Psoas muscle (tissue), 8 donors: ENCODE results near the gene EFHC1. TPM values are rescaled to one million over a fixed set of nuclear protein-coding genes. Genes with fewer than 3 reads are reported as not detected.

ENCODE experiments used
- ATAC-seq, 4 donors: fragments of 200-7000 bp; cut with Tn5 transposase; one replicate each; pipeline ENCODE4 v1.9.1; 2020; ENCODE audit warnings: moderate library complexity in 3 of 4, mild to moderate bottlenecking in 2 of 4
- DNase-seq, 2 donors: peaks; one replicate each; pipeline ENCODE4 v3.0.0-alpha.2; 2020
- H3K27ac ChIP-seq: fragments of 200-600 bp; one replicate; pipeline ENCODE4 v1.8.0; 2022
- H3K27me3 ChIP-seq, 3 donors: fragments of 200-600 bp in 1 of 3; one replicate each; pipeline versions ENCODE4 v1.6.1 to v1.8.0; 2013 to 2022; ENCODE audit warnings: low read length in 2 of 3, mild to moderate bottlenecking in 2 of 3, moderate library complexity in 1 of 3; ENCODE audit not compliant: insufficient read depth in 3 of 3
- H3K36me3 ChIP-seq, 2 donors: fragments of 200-600 bp in 1 of 2; one replicate each; pipeline versions ENCODE4 v1.6.1 to v1.8.0; 2013 to 2022; ENCODE audit warnings: low read depth in 1 of 2, mild to moderate bottlenecking in 1 of 2, moderate library complexity in 1 of 2; ENCODE audit not compliant: insufficient read depth in 1 of 2
- H3K4me1 ChIP-seq: fragments of 200-600 bp; one replicate; pipeline ENCODE4 v1.8.0; 2022
- H3K4me3 ChIP-seq: fragments of 200-600 bp; one replicate; pipeline ENCODE4 v1.8.0; 2022; ENCODE audit warnings: mild to moderate bottlenecking
- H3K9me3 ChIP-seq: fragments of 200-600 bp; one replicate; pipeline ENCODE4 v1.8.0; 2022
- CTCF ChIP-seq: fragments of 200-600 bp; IDR thresholded peaks from one replicate; pipeline ENCODE4 v1.8.0; 2022; ENCODE audit warnings: antibody characterized with exemption
- WGBS, 3 donors: extraction: QIAGEN DNeasy Blood & Tissue Kit; methylation state at CpG; one replicate each; pipeline versions ENCODE4 v1.1.6 to v1.1.7; 2013; 5-methylcytosine and 5-hydroxymethylcytosine counted together
- intact Hi-C, 2 donors: fragments of 100-400 bp; cut with DNase I; formaldehyde crosslinking; loops; one replicate each; pipeline versions ENCODE4 v1.11.0 to v1.14.2; 2022
- polyA plus RNA-seq, 3 donors: library from polyadenylated mRNA; stranded (reverse); fragments of 200-250 nt; gene quantifications; one replicate each; pipeline ENCODE4 v1.2.3, GENCODE V29; 2013
- total RNA-seq, 4 donors: library from RNA; stranded (reverse); fragmentation: NEBNext Ultra II Directional in 2 of 4; extraction: Animal tissue kit (Norgen Biotek cat#: 25700) in 2 of 4; gene quantifications; one replicate each; pipeline versions ENCODE4 v1.2.1 to v1.2.4, GENCODE V29; 2021 to 2023
- donor health status: healthy with polysubstance abuse.
- donor health status: DM: no; HTN: no; CAD: no; lungs with moderate emphysema.
- donor health status: Bipolar disorder and iron deficiency.
- donor health status: healthy.
- donor health status: DM: yes; HTN: yes; CAD: no.
- donor health status: DM: no; HTN: no; CAD: no.
- donor health status: DM: no; HTN: no; CAD: no.
- donor health status: DM: yes; HTN: yes; CAD: no.

EFHC1 gene
- total and polyA plus RNA-seq, 7 donors, result 1.5 to 3.9 (median 2.0) TPM

DNA sequence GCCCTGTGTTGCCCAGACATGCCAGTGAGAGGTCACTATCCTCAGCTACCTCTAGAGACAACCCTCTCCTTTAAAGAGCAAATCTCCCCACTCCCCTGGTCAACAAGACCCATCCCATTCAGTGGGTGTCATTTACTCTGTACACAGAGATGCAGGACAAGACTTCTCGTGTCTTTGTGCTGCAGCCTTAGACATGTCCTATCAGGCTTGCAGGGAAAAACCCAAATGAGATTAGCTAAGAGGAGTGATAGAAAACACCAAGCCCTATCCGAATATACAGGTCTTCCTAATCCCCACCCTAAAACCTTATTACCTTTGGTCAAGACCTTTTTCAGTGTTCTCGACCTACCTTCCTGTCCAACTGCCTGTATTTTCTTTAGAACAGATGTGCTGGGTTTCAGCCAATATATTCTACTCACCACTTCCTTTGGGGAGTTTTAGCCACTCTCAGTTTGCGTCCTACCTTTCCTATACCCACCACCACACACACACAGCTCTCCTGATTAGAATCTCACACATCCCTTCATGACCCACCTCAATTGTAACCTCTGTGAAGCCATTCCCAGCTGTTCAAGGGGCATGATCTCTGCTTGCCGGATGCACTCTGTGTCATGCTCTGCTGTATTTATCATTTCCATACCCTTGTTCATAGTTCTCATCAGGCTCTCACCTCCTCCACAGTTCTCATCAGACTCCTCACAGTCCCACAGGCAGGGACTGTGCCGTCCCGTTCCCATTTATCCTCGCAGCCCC is 117.0 kb downstream of the EFHC1 start:
- Histone ChIP-seq H3K27ac (no peak overlapping the region), H3K9me3 (no peaks in the 10 kb centered on the region), H3K4me3 (no peak overlapping the region), H3K27me3 (no peaks in the 10 kb centered on the region), H3K4me1 (peaks cover 7% of the 10 kb centered on the region), H3K36me3 (peaks cover 0 to 7% of the 10 kb centered on the region in 2 donors)
- DNase-seq (no peak), ATAC-seq (no peak)
- WGBS, 3 donors, result 67 to 76% (median 73%) methylated on average over 8 of the region's 8 CpGs
- intact Hi-C loops, result no loop called here
- TF ChIP-seq CTCF, result no peak

- intact Hi-C loops, result no loop called here
- DNase-seq (no peak), ATAC-seq (no peak)
- H3K4me1 ChIP-seq, result peaks cover 7% of the 10 kb centered on the region
- TF ChIP-seq CTCF, result no peak
- peaks cover 0 to 7% of the 10 kb centered on the region in 2 donors for H3K36me3 ChIP-seq
- H3K27ac ChIP-seq, result no peak overlapping the region
- no peak overlapping the region for H3K4me3 ChIP-seq
- no peaks in the 10 kb centered on the region for H3K9me3 ChIP-seq
- H3K27me3 ChIP-seq, result no peaks in the 10 kb centered on the region
- 87 to 92% (median 89%) methylated on average over 5 of the region's 5 CpGs for WGBS, 3 donors
Observed at GRCh38 chr6:52538252-52538900, 118.2 kb downstream of the EFHC1 start.

DNA sequence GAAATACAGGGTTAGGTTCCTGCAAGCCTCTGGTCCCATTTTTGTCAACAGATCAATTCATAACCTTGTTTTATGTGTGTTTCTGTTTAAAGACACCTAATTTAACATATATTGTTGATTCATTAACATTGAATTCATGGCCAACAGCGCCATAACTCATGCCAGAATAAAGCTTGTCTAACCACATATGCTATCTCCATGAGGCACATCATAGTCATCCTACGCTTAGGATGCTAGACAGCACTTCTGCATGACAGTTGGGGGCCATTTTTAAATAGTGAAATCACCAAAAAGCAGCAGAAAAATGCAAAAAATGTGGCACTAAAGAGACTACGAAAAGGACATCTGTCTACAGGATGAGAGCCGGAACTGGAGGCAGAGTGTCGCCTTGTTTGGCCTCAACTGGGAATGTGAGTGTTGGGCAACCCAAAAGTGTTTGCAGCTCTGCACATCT is 118.8 kb downstream of the EFHC1 start:
- DNase-seq, result no peak
- no peak overlapping the region for H3K27ac ChIP-seq
- no peak for TF ChIP-seq CTCF
- peaks cover 10% of the 10 kb centered on the region for H3K4me1 ChIP-seq
- no peaks in the 10 kb centered on the region for H3K9me3 ChIP-seq
- ATAC-seq, result no peak
- no peak overlapping the region for H3K4me3 ChIP-seq
- H3K27me3 ChIP-seq, result no peaks in the 10 kb centered on the region
- intact Hi-C loops, result no loop called here
- WGBS, 3 donors, result 82 to 87% (median 86%) methylated on average over 5 of the region's 5 CpGs
- peaks cover 0 to 7% of the 10 kb centered on the region in 2 donors for H3K36me3 ChIP-seq

DNA sequence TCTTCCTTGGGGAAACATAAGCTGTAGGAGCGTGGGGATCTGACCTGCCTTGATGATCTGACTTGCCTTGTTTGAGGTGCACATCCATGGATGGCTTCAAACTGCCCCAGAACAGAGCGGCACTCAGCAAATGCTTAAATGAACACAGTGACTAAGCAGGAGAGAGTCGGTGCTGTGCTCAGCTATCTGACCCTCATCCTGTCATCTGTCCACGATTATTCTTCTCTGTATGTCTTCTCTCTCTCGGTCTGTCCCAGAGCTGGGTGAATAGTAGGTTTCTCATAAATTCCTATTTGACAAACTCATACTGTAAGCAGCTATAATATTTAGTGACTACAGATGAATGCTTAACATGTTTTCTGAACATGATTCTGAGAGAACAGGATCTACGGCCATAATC is 119.5 kb downstream of the EFHC1 start:
- DNase-seq (no peak), ATAC-seq (no peak)
- Histone ChIP-seq H3K9me3 (no peaks in the 10 kb centered on the region), H3K27me3 (no peaks in the 10 kb centered on the region), H3K4me3 (no peak overlapping the region), H3K36me3 (peaks cover 0 to 7% of the 10 kb centered on the region in 2 donors), H3K4me1 (peaks cover 17% of the 10 kb centered on the region), H3K27ac (no peak overlapping the region)
- intact Hi-C loops, result no loop called here
- WGBS, 3 donors, result 72 to 90% (median 75%) methylated on average over 6 of the region's 6 CpGs
- no peak for TF ChIP-seq CTCF
